AG04449 (cell line): ENCODE data around the gene PAM.
"Not testable (repeated sequence)": the region's sequence is repeated elsewhere in the genome, so short reads cannot be mapped to it uniquely, and the experiment has no call there.

Source experiments
- CTCF ChIA-PET: fragments of 350-600 bp; formaldehyde crosslinking; extraction: SDS; loops from one replicate; lab custom pipeline; 2021; ENCODE audit warnings: antibody characterized with exemption; lab: Yijun Ruan, JAX
- POLR2A ChIA-PET: fragments of 400-600, 350-600 bp; formaldehyde crosslinking; extraction: SDS; loops from one replicate; lab custom pipeline; 2020; ENCODE audit warnings: antibody characterized with exemption, inconsistent platforms; lab: Yijun Ruan, JAX
- DNase-seq: peaks from one replicate; pipeline ENCODE4 v3.0.0-alpha.2; 2010; ENCODE audit warnings: low read depth, low spot score
- H3K4me3 ChIP-seq: 2 replicates; pipeline ENCODE4 v1.5.1; 2011; ENCODE audit warnings: low read depth, mild to moderate bottlenecking, control low read depth, low read length
- TF ChIP-seq, protein P1 (sequence below): IDR thresholded peaks from one replicate; pipeline ENCODE4 v1.5.1; 2011; ENCODE audit warnings: mild to moderate bottlenecking, moderate library complexity, low read length, control low read depth, inconsistent platforms; ENCODE audit not compliant: insufficient read depth; ENCODE audit errors: missing control alignments

PAM gene

DNA sequence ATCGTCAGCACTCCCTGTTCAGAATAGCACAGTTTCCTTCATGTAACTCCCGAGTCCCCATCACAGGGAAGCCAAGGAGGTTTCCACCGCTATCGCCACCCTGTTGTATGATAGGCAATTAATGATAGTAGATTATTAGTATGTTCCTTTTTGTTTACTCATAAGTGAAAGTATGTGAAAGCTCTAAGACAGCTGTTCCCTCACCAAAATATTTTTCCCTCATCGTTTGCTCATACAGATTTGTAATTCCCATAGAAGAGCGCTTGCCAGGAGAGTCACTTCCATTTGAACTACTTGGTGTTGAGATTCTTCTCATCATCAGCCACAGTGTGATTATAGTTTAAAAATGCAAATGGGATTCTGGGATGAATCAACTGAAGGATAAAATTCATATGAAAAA, 140.9 kb downstream of the PAM start:
- no peak overlapping the region for H3K4me3 ChIP-seq
- no peak for DNase-seq
- CTCF ChIA-PET = no interaction called here
- TF ChIP-seq, protein P1, sequence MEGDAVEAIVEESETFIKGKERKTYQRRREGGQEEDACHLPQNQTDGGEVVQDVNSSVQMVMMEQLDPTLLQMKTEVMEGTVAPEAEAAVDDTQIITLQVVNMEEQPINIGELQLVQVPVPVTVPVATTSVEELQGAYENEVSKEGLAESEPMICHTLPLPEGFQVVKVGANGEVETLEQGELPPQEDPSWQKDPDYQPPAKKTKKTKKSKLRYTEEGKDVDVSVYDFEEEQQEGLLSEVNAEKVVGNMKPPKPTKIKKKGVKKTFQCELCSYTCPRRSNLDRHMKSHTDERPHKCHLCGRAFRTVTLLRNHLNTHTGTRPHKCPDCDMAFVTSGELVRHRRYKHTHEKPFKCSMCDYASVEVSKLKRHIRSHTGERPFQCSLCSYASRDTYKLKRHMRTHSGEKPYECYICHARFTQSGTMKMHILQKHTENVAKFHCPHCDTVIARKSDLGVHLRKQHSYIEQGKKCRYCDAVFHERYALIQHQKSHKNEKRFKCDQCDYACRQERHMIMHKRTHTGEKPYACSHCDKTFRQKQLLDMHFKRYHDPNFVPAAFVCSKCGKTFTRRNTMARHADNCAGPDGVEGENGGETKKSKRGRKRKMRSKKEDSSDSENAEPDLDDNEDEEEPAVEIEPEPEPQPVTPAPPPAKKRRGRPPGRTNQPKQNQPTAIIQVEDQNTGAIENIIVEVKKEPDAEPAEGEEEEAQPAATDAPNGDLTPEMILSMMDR = no peak
- POLR2A ChIA-PET = no interaction called here

DNA sequence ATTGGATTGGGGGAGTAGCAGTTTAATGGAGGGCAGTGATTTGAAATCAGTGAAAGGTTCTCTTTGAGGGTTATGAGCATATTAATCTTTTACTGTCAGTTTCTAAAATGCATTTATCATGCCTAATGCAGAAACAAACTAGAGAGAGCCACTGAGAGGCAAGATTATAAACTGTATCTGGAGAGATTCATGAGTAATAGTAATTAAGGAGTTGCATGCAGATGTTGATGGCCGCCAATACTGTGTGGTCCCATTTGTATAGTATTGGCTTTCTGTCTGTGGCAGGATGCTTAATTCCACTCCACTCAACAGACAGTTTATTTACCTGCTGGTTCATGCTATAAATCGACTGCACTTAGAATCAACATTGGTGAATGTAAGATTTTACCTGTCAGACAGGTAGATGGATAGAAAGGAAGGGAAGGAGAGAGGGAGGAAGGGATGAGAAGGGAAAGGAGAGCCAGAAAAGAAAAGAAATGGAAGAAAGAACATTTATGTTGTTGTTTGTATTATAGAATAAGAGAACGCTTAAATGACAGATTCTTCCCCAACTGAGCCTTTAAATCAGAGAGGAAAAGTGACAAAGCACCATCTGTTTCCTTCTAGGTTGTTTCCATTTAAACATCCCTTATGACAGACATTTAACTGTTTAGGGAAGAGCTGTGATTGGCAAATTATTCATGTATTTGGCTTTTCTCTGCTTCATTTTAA, 146.5 kb downstream of the PAM start:
- ChIA-PET POLR2A (no interaction called here), CTCF (no interaction called here)
- no peak for DNase-seq
- TF ChIP-seq, protein P1 = no peak
- no peak overlapping the region for H3K4me3 ChIP-seq

DNA sequence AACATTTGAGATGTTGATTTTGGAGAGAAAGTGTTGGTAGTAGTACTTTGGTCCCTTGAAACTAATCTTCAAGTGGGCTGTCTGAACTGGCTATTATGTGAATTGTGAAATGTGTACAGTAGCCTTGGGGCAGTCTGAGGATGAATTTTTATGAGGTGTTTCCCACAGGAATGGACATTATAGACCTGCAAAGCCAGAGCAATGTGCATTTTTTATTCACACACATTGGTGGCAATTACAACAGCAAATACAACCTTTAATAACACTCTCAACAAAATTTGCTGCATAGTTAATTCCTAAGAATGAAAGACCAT, 147.0 kb downstream of the PAM start:
- ChIA-PET POLR2A (no interaction called here), CTCF (interaction anchor here (1.0 kb wide), 1 partner anchor 122 kb away, joined by 3 read pairs; no protein-coding TSS in a partner anchor)
- TF ChIP-seq, protein P1 = no peak
- H3K4me3 ChIP-seq = no peak overlapping the region
- DNase-seq = no peak

DNA sequence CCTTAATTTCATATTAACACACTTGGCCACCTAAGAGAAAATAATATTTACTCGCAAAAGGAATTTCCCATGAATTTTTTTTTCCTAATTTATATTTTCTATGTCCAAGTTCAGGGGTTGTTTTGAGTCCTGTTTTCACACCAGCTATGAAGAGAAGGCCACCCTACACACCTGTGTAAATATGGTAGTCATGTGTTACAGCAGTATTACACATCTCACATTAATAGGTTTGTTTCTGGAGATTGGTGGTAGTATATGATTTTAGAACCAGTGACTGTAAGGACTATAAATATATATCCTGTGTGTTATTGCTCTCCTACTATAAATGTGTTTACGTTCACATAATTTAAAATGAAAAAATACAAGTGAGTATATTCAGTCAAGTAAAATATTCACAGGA, 147.5 kb downstream of the PAM start:
- TF ChIP-seq, protein P1 = no peak
- ChIA-PET CTCF (interaction anchor here (1.0 kb wide), 1 partner anchor 122 kb away, joined by 3 read pairs; no protein-coding TSS in a partner anchor), POLR2A (no interaction called here)
- DNase-seq = no peak
- no peak overlapping the region for H3K4me3 ChIP-seq

DNA sequence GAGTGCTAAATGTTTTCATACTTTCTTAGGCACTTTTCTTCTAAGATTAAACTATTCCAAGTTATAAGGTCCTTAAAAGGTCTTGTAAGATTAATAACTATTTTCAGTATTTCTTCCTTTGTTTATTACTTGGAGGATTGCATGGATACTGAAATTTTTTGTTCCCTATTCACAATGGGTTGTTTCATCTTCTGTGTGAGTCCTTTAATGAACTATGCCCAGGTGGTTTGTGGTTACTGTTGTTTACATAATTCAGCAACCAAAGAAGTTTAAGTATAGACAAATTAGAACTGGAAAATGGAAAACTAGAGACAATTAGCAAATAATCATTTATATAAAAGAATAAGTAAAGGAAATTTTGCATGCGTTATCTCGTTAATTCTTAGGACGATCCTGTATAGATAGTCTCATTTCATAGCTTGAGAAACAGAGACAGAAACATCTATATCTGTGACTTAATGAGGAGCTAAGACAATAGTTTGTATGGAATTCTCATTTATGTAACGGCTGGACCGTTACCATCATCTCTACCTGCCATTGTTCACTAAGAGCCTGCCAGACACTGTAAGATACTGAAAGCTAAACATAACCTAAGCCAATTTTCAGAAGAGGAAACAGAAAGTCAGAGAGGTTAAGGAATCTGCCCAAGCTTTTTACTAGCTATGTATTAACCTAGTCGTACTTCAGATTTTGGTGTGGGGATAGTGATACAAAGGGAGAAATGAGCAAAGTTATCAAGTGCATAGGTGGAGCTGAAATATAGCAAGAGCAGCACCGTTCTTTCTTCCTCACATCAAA, 148.2 kb downstream of the PAM start:
- TF ChIP-seq, protein P1 = no peak
- ChIA-PET CTCF (interaction anchor here (1.0 kb wide), 2 partner anchors 14 to 123 kb away, joined by 3 read pairs; no protein-coding TSS in a partner anchor), POLR2A (interaction anchor here (0.6 kb wide), 1 partner anchor 16 kb away, joined by 3 read pairs; no protein-coding TSS in a partner anchor)
- H3K4me3 ChIP-seq = no peak overlapping the region
- no peak for DNase-seq

DNA sequence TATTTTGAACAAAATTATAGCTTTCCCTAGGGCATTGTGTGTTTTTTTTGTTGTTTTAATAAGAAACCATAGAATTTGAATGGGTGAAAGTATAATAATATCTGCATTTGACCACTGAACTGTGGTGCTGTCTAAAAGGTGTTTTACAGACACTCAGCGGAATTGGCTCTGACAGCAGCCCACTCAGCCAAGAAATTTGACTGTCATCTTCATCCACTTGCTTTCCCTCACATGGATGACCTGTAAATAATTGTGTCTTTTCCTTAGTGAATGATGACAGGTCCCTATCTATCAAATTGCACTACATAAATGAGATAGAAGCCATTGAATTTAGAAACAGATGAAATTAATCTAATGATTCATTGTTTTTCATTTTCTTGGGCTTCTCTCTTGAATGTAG, 150.0 kb downstream of the PAM start:
- H3K4me3 ChIP-seq = no peak overlapping the region
- POLR2A ChIA-PET = no interaction called here
- TF ChIP-seq, protein P1 = no peak
- CTCF ChIA-PET = no interaction called here
- DNase-seq = no peak

- H3K4me3 ChIP-seq, POLR2A ChIA-PET, DNase-seq: not testable (repeated sequence)
- CTCF ChIA-PET = interaction anchor here (0.8 kb wide), 1 partner anchor 126 kb away, joined by 3 read pairs; no protein-coding TSS in a partner anchor
Observed at GRCh38 chr5:102907099-102907498, 152.0 kb downstream of the PAM start.
